WTC11 (cell line): ENCODE measurements around the gene ACKR3.

Experiments used
- ATF2 ChIP-seq: sonication (generic); formaldehyde crosslinking; IDR thresholded peaks from 2 replicates; pipeline ENCODE4 v1.8.1; 2022; ENCODE audit warnings: low read depth, missing genetic modification reagents, borderline replicate concordance
- ATF3 ChIP-seq: sonication (generic); formaldehyde crosslinking; conservative IDR thresholded peaks from 2 replicates; pipeline ENCODE4 v1.8.1; 2022; ENCODE audit warnings: mild to moderate bottlenecking, missing genetic modification reagents
- CREM ChIP-seq: sonication (generic); formaldehyde crosslinking; IDR thresholded peaks from 2 replicates; pipeline ENCODE4 v1.8.1; 2022; ENCODE audit warnings: mild to moderate bottlenecking, missing genetic modification reagents, moderate library complexity
- CTCF ChIP-seq: fragments of 200-600 bp; IDR thresholded peaks from 2 replicates; pipeline ENCODE4 v1.8.0; 2022; ENCODE audit warnings: antibody characterized with exemption
- E2F1 ChIP-seq: sonication (generic); formaldehyde crosslinking; IDR thresholded peaks from 2 replicates; pipeline ENCODE4 v1.8.0; 2022; ENCODE audit warnings: mild to moderate bottlenecking, missing genetic modification reagents
- E2F5 ChIP-seq: sonication (generic); formaldehyde crosslinking; IDR thresholded peaks from 2 replicates; pipeline ENCODE4 v1.8.1; 2022; ENCODE audit warnings: mild to moderate bottlenecking, moderate library complexity, missing genetic modification reagents
- FOXP4 ChIP-seq: sonication (generic); formaldehyde crosslinking; IDR thresholded peaks from 2 replicates; pipeline ENCODE4 v1.8.0; 2022; ENCODE audit warnings: mild to moderate bottlenecking, missing genetic modification reagents
- JUN ChIP-seq: sonication (generic); formaldehyde crosslinking; IDR thresholded peaks from 2 replicates; pipeline ENCODE4 v1.8.0; 2023; ENCODE audit warnings: mild to moderate bottlenecking, missing genetic modification reagents
- MAX ChIP-seq: sonication (generic); formaldehyde crosslinking; IDR thresholded peaks from 2 replicates; pipeline ENCODE4 v1.8.0; 2022; ENCODE audit warnings: mild to moderate bottlenecking, missing genetic modification reagents
- NR2C2 ChIP-seq: sonication (generic); formaldehyde crosslinking; IDR thresholded peaks from 2 replicates; pipeline ENCODE4 v1.8.0; 2022; ENCODE audit warnings: mild to moderate bottlenecking, missing genetic modification reagents
- PREB ChIP-seq: sonication (generic); formaldehyde crosslinking; IDR thresholded peaks from 2 replicates; pipeline ENCODE4 v1.8.1; 2022; ENCODE audit warnings: mild to moderate bottlenecking, missing genetic modification reagents, moderate library complexity, borderline replicate concordance
- SP1 ChIP-seq: sonication (generic); formaldehyde crosslinking; conservative IDR thresholded peaks from 2 replicates; pipeline ENCODE4 v1.8.1; 2022; ENCODE audit warnings: missing genetic modification reagents
- USF2 ChIP-seq: sonication (generic); formaldehyde crosslinking; IDR thresholded peaks from 2 replicates; pipeline ENCODE4 v1.8.1; 2023; ENCODE audit warnings: mild to moderate bottlenecking, missing genetic modification reagents, moderate library complexity

- no peak for TF ChIP-seq E2F1 (CRISPR knock-in tag)
- no peak for TF ChIP-seq ATF2 (CRISPR knock-in tag)
- TF ChIP-seq PREB (CRISPR knock-in tag), result no peak
- no peak for TF ChIP-seq CTCF
- TF ChIP-seq JUN (CRISPR knock-in tag), result no peak
- TF ChIP-seq CREM (CRISPR knock-in tag), result no peak
- no peak for TF ChIP-seq FOXP4 (CRISPR knock-in tag)
- TF ChIP-seq NR2C2 (CRISPR knock-in tag), result no peak
- no peak for TF ChIP-seq ATF3
- no peak for TF ChIP-seq USF2 (CRISPR knock-in tag)
- TF ChIP-seq SP1 (CRISPR knock-in tag), result no peak
- no peak for TF ChIP-seq MAX (CRISPR knock-in tag)
- no peak for TF ChIP-seq E2F5 (CRISPR knock-in tag)
Measured at GRCh38 chr2:236628256-236628901, 58.8 kb downstream of the ACKR3 start.
